ENCODE measurements around the gene UBASH3A.

The UBASH3A gene

DNA sequence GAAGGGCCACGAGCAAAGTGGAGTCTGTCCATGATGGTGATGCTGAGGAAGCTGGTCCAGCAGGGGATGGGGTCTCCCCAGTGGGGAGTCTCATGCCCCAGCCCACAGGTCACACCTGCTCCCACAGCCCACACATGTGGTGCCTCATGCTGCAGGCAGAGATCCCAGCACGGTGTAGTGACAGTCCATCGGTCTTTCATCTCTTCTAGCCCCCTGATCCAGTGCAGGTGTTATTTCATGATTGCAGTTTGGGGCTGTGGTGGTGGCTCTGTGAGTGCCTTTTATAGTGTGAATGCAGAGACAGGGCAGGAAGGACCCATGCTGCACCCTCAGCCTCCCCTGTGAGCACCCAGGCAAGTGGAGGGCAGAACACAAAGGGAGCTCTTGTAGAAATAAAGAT lies 45.0 kb downstream of the UBASH3A start:
- Histone ChIP-seq H3K4me2 (ENCODE audit: low read length) (no peak overlapping the region), H3K9me3 (ENCODE audit: low read length) (no peaks in the 10 kb centered on the region), H3K36me3 (ENCODE audit: insufficient read depth, low read length) (no peaks in the 10 kb centered on the region), H3K4me1 (ENCODE audit: insufficient read depth, low read length, severe bottlenecking) (peaks cover 6% of the 10 kb centered on the region), H3K9me2 (ENCODE audit: low read depth, low read length) (no peaks in the 10 kb centered on the region), H3K4me3 (ENCODE audit: low read depth, low read length, poor library complexity, severe bottlenecking) (no peak overlapping the region), H3F3A (ENCODE audit: insufficient read depth, low read length) (no peaks in the 10 kb centered on the region), H3K9ac (ENCODE audit: low read length) (no peak overlapping the region), H3K79me2 (ENCODE audit: insufficient read depth, low read length) (no peaks in the 10 kb centered on the region), H4K20me1 (ENCODE audit: insufficient read depth, low read length) (no peaks in the 10 kb centered on the region), H2AFZ (ENCODE audit: low read length) (no peak overlapping the region), H3K27me3 (ENCODE audit: insufficient read depth, low read length) (no peaks in the 10 kb centered on the region; the same call in 1 of the 2 replicates), H3K27ac (ENCODE audit: low read depth, low read length, poor library complexity, severe bottlenecking) (no peak overlapping the region)
- TF ChIP-seq CTCF (IDR thresholded peaks at IDR 0.05; ENCODE audit: low read length) = no peak
- no peak for TF ChIP-seq EZH2 (IDR thresholded peaks at IDR 0.05; ENCODE audit: borderline replicate concordance, low read length)

- H3K9me2 ChIP-seq (ENCODE audit: low read depth, low read length) = no peaks in the 10 kb centered on the region
- no peak overlapping the region for H2AFZ ChIP-seq (ENCODE audit: low read length)
- no peaks in the 10 kb centered on the region for H3K9me3 ChIP-seq (ENCODE audit: low read length)
- no peaks in the 10 kb centered on the region for H3F3A ChIP-seq (ENCODE audit: insufficient read depth, low read length)
- no peak overlapping the region for H3K9ac ChIP-seq (ENCODE audit: low read length)
- TF ChIP-seq EZH2 (IDR thresholded peaks at IDR 0.05; ENCODE audit: borderline replicate concordance, low read length) (no peak), CTCF (IDR thresholded peaks at IDR 0.05; ENCODE audit: low read length) (no peak)
- H3K4me1 ChIP-seq (ENCODE audit: insufficient read depth, low read length, severe bottlenecking) = peaks cover 10% of the 10 kb centered on the region
- no peak overlapping the region for H3K4me3 ChIP-seq (ENCODE audit: low read depth, low read length, poor library complexity, severe bottlenecking)
- no peaks in the 10 kb centered on the region for H3K36me3 ChIP-seq (ENCODE audit: insufficient read depth, low read length)
- H3K27ac ChIP-seq (ENCODE audit: low read depth, low read length, poor library complexity, severe bottlenecking) = no peak overlapping the region
- no peak overlapping the region for H3K4me2 ChIP-seq (ENCODE audit: low read length)
- H3K27me3 ChIP-seq (ENCODE audit: insufficient read depth, low read length) = no peaks in the 10 kb centered on the region
- H3K79me2 ChIP-seq (ENCODE audit: insufficient read depth, low read length) = no peaks in the 10 kb centered on the region
- no peaks in the 10 kb centered on the region for H4K20me1 ChIP-seq (ENCODE audit: insufficient read depth, low read length)
Measured at GRCh38 chr21:42451941-42452340, 48.2 kb downstream of the UBASH3A start.

- Histone ChIP-seq H4K20me1 (ENCODE audit: insufficient read depth, low read length) (no peaks in the 10 kb centered on the region), H3K9me3 (ENCODE audit: low read length) (no peaks in the 10 kb centered on the region; the same call in 1 of the 2 replicates), H3K9me2 (ENCODE audit: low read depth, low read length) (no peaks in the 10 kb centered on the region), H3K79me2 (ENCODE audit: insufficient read depth, low read length) (no peaks in the 10 kb centered on the region), H3K27ac (ENCODE audit: low read depth, low read length, poor library complexity, severe bottlenecking) (no peak overlapping the region), H3F3A (ENCODE audit: insufficient read depth, low read length) (no peaks in the 10 kb centered on the region), H3K4me1 (ENCODE audit: insufficient read depth, low read length, severe bottlenecking) (peaks cover 10% of the 10 kb centered on the region), H3K4me3 (ENCODE audit: low read depth, low read length, poor library complexity, severe bottlenecking) (no peak overlapping the region), H3K36me3 (ENCODE audit: insufficient read depth, low read length) (no peaks in the 10 kb centered on the region), H3K27me3 (ENCODE audit: insufficient read depth, low read length) (no peaks in the 10 kb centered on the region), H3K4me2 (ENCODE audit: low read length) (no peak overlapping the region), H2AFZ (ENCODE audit: low read length) (no peak overlapping the region), H3K9ac (ENCODE audit: low read length) (no peak overlapping the region)
- TF ChIP-seq EZH2 (IDR thresholded peaks at IDR 0.05; ENCODE audit: borderline replicate concordance, low read length) (no peak), CTCF (IDR thresholded peaks at IDR 0.05; ENCODE audit: low read length) (no peak)
Measured at GRCh38 chr21:42452401-42453223, 48.9 kb downstream of the UBASH3A start.
